WI38 (cell line): ENCODE measurements around the gene ATRAID.

Experiments used
- H3K4me3 ChIP-seq: 2 replicates; pipeline ENCODE4 v1.5.1; 2011; ENCODE audit warnings: low read depth, mild to moderate bottlenecking, control low read depth, low read length
- CTCF ChIP-seq: IDR thresholded peaks from 2 replicates; pipeline ENCODE4 v1.5.1; 2012; ENCODE audit warnings: low read depth, mild to moderate bottlenecking, control low read depth, low read length

ATRAID gene

GRCh38 chr2:27216416-27217137, 4.7 kb downstream of the ATRAID start:
- peak overlapping the region; percentile 83 for H3K4me3 ChIP-seq
- TF ChIP-seq CTCF: no peak

DNA sequence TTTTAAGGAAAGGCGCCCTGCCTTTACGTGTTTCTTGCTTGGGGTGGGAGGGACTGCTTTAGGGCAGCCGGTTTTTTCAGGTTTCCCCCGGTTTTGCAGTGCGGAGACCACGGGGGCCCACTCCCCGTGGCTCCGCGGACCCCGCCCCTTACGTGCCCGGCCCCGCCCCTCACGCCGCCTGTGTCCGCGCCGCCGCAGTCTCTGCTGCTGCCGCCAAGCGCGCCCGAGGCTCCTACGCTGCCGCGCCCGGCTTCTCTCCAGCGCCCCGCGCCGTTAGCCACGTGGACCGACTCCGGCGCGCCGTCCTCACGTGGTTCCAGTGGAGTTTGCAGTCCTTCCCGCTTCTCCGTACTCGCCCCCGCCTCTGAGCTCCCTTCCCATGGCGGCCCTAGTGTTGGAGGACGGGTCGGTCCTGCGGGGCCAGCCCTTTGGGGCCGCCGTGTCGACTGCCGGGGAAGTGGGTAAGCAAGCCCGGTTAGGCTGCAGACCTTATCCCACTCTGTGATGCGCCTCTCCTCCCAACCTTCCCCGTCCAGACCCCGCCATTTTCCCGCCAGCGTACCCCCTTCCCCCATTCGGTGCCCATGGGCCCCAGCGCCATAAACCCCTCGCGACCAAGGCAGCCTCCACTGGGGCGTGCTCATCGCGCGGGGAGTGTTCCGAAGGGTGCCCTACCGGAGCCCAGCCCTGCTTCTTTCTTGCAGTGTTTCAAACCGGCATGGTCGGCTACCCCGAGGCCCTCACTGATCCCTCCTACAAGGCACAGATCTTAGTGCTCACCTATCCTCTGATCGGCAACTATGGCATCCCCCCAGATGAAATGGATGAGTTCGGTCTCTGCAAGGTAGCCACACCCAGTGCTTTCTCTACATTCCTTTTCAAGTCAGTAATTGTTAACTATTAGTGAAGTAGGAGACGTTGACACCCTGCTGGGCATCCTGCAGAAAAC, 5.6 kb downstream of the ATRAID start, which contains the start of gene CAD:
CAD (plus strand) TSS at position 197 of the 949 bp plus-strand sequence; CDS start at position 380, 183 bp downstream.
- peak within 1 kb of the TSS; percentile 83 for H3K4me3 ChIP-seq
- no peak for TF ChIP-seq CTCF

GRCh38 chr2:27218614-27219013, 6.8 kb downstream of the ATRAID start:
- TF ChIP-seq CTCF: no peak

GRCh38 chr2:27219091-27219490, 7.2 kb downstream of the ATRAID start:
- TF ChIP-seq CTCF: no peak
- no peak overlapping the region for H3K4me3 ChIP-seq

More at GRCh38 chr2:27218614-27219013, 6.8 kb downstream of the ATRAID start:
- H3K4me3 ChIP-seq: no peak overlapping the region

DNA sequence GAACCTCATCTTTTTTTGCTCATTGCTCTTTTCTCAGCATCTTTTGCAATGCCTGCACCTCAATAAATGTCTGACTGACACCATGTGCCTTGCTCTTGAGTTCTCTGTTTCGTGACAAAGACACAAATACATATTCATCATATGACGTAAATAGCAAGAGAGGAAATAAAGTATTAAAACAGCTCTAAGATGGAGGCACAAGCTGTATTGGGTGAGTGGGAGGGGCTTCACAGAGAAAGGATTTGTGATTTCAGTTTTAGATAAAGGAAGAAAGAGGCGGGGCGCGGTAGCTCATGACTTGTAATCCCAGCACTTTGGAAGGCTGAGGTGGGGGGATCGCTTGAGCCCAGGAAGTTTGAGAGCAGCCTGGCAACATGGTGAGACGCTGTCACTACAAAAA, 8.2 kb downstream of the ATRAID start:
- no peak for TF ChIP-seq CTCF
- no peak overlapping the region for H3K4me3 ChIP-seq

- H3K4me3 ChIP-seq: no peak overlapping the region
- TF ChIP-seq CTCF: no peak
These were observed 9.3 kb downstream of the ATRAID start for GRCh38 chr2:27221166-27221565.

DNA sequence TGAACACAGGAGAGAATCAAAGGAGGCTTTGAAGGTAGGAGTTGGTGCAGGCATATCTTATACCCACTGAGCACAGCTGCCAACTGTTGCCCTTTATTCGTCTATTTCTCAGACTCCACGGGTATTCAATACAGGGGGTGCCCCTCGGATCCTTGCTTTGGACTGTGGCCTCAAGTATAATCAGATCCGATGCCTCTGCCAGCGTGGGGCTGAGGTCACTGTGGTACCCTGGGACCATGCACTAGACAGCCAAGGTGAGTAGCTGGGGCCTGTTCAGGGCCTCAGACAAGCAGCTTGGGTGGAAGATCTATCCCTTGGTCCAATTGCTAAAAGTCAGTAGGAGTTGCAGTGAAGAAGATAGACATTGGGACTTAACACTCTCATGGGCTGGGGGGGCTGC, 10.6 kb downstream of the ATRAID start:
- no peak overlapping the region for H3K4me3 ChIP-seq
- TF ChIP-seq CTCF: no peak
